ENCODE data around the gene COL24A1.

Gene COL24A1

DNA sequence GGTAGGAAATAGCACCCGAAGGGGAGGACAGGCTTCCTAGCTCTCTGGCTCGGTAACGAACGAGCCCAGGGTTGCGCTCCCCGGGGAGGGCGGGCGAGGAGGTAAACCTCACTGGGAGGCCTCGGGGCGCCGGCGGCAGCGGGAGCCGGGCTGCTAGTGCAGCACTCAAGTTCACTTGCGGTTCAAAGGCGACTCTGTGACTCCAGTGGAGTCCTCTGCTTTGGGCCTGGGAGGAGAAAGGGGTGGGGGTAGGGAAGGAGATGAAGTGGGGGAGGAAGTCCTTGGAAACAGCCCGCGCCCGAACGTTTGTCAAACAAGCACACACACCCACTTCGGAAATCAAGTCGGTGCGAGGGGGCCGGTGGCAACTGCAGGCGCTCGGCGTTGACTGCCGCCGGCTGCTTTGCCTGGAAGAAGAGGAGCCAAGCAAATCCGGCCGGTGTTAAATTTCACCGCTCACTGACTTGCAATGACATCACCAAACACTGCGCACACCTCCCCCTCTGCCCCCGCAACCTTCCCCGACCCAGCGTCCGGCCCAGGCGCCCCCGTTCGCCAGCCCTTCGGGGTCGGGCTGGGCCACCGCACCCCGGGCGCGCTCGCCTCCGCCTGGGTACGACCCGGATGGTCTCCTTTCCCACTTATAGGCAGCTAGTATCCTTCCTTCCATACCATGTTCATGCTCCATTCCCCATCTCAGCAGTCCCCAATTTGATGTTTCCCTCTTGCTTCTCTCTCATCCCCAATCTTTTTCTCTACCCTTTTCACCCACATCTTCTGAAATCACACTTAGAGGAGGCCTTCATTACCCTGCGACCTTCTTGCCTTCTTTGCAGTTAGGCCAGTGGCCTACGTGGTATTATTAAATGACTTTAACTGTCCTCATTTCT lies at the start of gene COL24A1:
TSS of gene COL24A1 (minus strand) at position 207 of the 890 bp plus-strand sequence. CDS start 376 bp downstream, outside the sequence.
- H3K27ac Mint-ChIP-seq = peak within 1 kb of the TSS in 1 of 2 donors; percentile 42
- H3K9me3 Mint-ChIP-seq = no peaks in the 10 kb centered on the region
- H3K27me3 Mint-ChIP-seq = peaks cover 39% of the 10 kb centered on the region
- peaks cover 16% of the 10 kb centered on the region for H3K4me1 Mint-ChIP-seq
- H3K4me3 Mint-ChIP-seq = peak within 1 kb of the TSS; percentile 34 to 60
- DNase-seq (peak in 1 of 2 donors; percentile 1), ATAC-seq (peak; percentile 56)

DNA sequence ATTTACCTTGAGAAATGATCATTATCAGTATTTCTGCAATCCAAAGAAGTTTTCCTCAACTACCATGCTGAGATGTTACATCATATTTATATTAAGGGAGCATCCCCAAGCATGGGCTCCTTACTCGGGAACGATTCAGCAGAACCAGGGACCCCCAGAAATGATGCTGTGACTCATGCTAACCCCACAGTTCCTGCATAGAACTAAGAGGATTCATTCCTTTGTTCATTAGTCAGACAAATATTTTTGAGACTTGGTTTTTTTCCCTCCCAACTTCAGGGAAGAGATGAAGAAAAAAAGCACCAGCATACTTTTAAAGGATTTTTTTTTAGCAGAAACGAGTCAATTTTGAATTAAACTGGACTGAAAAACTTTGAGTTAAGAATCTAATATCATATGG lies 49.2 kb upstream of the COL24A1 start:
- no peaks in the 10 kb centered on the region for H3K4me1 Mint-ChIP-seq
- H3K4me3 Mint-ChIP-seq = no peak overlapping the region
- ATAC-seq (no peak), DNase-seq (no peak)
- H3K27ac Mint-ChIP-seq = no peak overlapping the region
- no peaks in the 10 kb centered on the region for H3K9me3 Mint-ChIP-seq
- no peaks in the 10 kb centered on the region for H3K27me3 Mint-ChIP-seq

DNA sequence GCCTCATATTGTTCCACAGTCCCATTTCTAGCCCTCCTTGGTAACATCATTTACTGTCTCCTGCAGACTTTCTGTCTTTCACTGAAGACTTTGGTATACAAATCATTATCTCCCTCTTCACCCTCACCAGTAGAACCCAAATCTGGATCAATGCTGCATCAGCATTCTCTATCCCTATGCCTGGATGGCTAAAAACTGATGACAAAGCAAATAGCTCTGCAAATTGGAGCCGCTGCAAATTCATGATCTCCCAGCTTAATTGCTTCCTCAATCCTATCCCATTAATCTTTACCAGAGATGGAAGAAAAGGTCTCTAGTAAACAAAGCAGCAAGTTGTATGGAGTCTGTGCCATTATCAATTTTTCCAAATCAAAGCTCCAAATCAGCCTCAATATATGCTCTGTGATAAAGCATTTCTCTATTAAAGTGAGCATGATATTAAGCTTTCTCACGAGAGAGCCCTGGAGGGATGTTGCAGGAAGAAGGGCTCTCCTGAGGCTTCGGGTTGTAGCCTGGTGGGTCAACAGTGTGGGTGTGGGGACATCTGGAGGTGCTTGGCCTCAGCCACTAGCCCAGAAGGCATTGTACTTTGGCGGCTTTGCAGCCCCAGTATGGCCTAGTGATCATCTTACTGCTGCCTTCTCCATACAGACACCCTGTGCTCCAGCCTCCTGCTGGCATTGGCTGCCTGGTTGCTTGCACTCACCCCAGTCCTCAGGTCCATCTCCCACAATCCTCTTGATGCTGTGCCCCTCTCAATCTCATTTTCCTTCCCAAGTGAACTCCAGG lies 46.2 kb upstream of the COL24A1 start:
- no peaks in the 10 kb centered on the region for H3K4me1 Mint-ChIP-seq
- H3K27ac Mint-ChIP-seq = no peak overlapping the region
- DNase-seq (no peak), ATAC-seq (peak; percentile 46)
- no peaks in the 10 kb centered on the region for H3K9me3 Mint-ChIP-seq
- no peak overlapping the region for H3K4me3 Mint-ChIP-seq
- H3K27me3 Mint-ChIP-seq = no peaks in the 10 kb centered on the region

DNA sequence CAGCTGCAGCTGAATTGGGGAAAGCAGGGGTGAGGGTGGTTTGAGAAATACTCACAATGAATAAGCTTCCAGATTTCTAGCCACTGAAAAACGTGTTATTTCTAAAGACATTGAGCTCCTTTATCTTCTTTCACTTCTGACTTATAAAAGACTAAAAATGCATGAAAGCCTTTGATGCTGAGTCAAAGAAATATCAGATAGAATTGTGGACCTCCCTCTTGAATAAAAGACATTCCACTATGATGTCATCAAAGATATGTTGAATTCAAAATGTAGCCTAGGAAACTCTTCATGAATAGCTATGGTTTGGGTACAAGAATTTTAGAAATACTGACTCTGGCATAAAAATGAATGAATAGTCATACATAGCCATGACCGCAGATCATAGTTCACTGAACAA lies 44.7 kb upstream of the COL24A1 start:
- DNase-seq (no peak), ATAC-seq (no peak)
- Mint-ChIP-seq H3K27ac (no peak overlapping the region), H3K4me1 (no peaks in the 10 kb centered on the region), H3K4me3 (no peak overlapping the region), H3K9me3 (no peaks in the 10 kb centered on the region), H3K27me3 (no peaks in the 10 kb centered on the region)

DNA sequence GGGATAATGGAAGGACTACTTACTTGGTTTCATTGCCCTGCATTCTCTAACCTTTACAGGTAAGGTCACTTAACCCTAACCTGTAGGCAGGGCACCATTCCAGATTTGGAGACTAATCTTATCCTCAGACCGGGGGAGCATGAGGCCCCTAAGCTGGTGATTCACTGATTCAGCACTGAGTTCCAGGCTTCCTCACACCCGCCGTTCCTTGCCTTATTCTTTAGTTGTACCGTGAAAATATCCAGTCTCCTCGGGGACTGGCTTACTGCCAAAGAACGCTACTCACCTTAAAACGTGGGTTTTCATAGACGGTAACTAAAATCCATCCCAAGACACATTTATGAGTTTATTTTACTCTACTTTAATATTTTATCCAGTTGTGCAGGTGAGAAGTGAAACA lies 44.3 kb upstream of the COL24A1 start:
- Mint-ChIP-seq H3K27me3 (no peaks in the 10 kb centered on the region), H3K9me3 (no peaks in the 10 kb centered on the region), H3K27ac (no peak overlapping the region), H3K4me3 (no peak overlapping the region), H3K4me1 (no peaks in the 10 kb centered on the region)
- ATAC-seq = no peak
- no peak for DNase-seq

DNA sequence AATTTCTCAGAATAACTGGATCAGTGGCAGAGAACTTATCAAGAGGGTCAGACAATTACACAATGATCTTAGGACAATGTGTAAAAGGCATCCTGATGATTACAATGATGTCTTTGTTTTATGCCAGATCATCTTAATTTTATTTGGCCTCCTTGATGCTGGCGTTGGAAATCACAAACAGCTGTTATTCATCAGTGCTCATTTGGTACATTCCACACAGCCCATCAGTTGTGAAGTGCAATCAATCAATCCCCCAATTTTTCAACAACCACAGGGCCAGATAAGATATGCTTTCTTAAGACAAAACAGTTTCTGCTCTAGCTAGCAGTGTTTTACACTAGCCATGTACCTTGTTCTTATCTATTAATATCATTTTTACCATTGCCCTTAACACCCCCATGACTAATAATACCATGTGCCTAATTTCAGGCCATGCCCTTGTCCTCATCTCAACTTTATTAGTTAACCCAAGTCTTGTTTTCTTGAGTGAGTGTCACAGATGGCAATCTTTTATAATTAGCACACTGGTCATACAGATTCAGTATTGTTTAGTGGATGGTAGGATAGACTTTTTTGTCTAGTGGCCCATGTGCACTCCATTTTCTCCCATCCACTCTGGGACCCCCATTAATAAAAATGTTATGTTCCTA lies 40.8 kb upstream of the COL24A1 start:
- ATAC-seq = no peak
- Mint-ChIP-seq H3K4me1 (no peaks in the 10 kb centered on the region), H3K9me3 (no peaks in the 10 kb centered on the region), H3K27me3 (no peaks in the 10 kb centered on the region), H3K27ac (no peak overlapping the region), H3K4me3 (no peak overlapping the region)
- no peak for DNase-seq

DNA sequence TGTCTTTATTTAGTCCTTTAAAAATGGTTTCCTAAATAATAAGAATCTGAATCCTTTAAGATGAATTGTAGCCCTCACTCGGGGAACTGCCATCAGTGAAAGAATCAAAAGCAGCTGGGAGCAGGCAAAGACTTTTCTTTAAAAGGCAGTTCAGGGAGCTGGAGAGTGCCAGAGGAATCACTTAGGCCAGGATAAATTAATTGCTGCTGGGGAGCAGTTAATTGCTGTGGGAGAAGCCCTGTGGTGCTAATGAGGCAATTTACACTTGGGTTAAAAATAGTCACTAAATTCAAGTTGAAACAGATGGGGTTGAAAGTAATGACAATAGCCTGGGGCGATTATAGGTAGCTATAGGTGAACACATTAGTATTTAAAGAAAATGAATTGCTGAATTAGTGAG lies 38.7 kb upstream of the COL24A1 start:
- H3K4me1 Mint-ChIP-seq = no peaks in the 10 kb centered on the region
- peaks cover 4 to 7% of the 10 kb centered on the region in 2 donors for H3K9me3 Mint-ChIP-seq
- no peak overlapping the region for H3K4me3 Mint-ChIP-seq
- ATAC-seq = no peak
- peaks cover 7% of the 10 kb centered on the region for H3K27me3 Mint-ChIP-seq
- no peak overlapping the region for H3K27ac Mint-ChIP-seq
- DNase-seq = no peak

- peaks cover 7% of the 10 kb centered on the region for H3K27me3 Mint-ChIP-seq
- H3K27ac Mint-ChIP-seq = no peak overlapping the region
- peaks cover 4 to 7% of the 10 kb centered on the region in 2 donors for H3K9me3 Mint-ChIP-seq
- ATAC-seq (no peak), DNase-seq (no peak)
- no peaks in the 10 kb centered on the region for H3K4me1 Mint-ChIP-seq
- H3K4me3 Mint-ChIP-seq = no peak overlapping the region
These were observed 38.0 kb upstream of the COL24A1 start for GRCh38 chr1:86194491-86195034.

DNA sequence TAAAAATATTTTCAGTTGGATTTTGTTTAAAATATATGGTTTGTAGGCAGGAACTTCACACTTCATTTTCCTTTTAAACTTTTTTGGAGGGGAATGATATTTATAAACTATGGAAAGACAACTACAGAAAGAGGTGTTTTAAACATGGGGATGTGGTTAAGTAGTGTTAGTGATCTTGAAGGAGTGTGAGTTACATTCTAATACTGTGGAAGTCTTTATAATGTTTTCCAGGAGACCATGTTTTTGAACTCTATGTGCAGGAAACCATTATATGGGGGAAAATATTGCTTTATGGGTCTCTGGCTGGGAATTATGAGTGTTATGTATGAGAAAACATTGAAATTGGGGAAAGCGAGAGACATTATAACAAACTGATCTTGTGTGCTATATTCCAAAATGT lies 35.8 kb upstream of the COL24A1 start:
- Mint-ChIP-seq H3K9me3 (peaks cover 4 to 7% of the 10 kb centered on the region in 2 donors), H3K4me3 (no peak overlapping the region), H3K27ac (no peak overlapping the region), H3K27me3 (peaks cover 7% of the 10 kb centered on the region), H3K4me1 (no peaks in the 10 kb centered on the region)
- no peak for ATAC-seq
- no peak for DNase-seq

- no peak for ATAC-seq
- H3K27me3 Mint-ChIP-seq = peaks cover 7% of the 10 kb centered on the region
- H3K9me3 Mint-ChIP-seq = peaks cover 4 to 7% of the 10 kb centered on the region in 2 donors
- no peak for DNase-seq
- H3K27ac Mint-ChIP-seq = no peak overlapping the region
- no peak overlapping the region for H3K4me3 Mint-ChIP-seq
- H3K4me1 Mint-ChIP-seq = no peaks in the 10 kb centered on the region
These were observed 35.4 kb upstream of the COL24A1 start for GRCh38 chr1:86191958-86192357.

GRCh38 chr1:86190873-86191272 lies 34.3 kb upstream of the COL24A1 start:
- ATAC-seq (no peak), DNase-seq (no peak)
- Mint-ChIP-seq H3K4me1 (no peaks in the 10 kb centered on the region), H3K27me3 (peaks cover 7% of the 10 kb centered on the region), H3K9me3 (peaks cover 4 to 7% of the 10 kb centered on the region in 2 donors), H3K4me3 (no peak overlapping the region), H3K27ac (no peak overlapping the region)

DNA sequence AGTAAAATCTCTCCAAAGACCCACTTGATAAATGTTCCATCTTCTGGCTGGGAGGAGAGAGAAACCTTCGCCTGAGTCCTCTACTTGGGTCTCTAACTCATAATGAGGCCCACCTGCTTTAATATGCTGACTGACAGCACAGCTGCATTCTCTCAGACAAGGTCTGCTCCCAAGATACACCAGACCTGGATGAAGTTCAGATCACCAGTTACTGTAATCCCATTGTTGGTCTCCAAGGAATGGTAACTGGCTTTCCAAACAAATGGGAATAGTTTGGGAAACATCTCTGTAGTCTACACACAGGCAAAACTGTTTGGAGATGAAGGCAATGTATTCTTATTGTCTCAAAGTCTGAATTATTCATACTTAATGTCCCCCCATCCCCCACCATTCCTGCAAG lies 27.9 kb upstream of the COL24A1 start:
- Mint-ChIP-seq H3K27me3 (no peaks in the 10 kb centered on the region), H3K9me3 (peaks cover 0 to 7% of the 10 kb centered on the region in 2 donors), H3K27ac (peak overlapping the region in 1 of 2 donors; percentile 59), H3K4me1 (no peaks in the 10 kb centered on the region), H3K4me3 (no peak overlapping the region)
- DNase-seq (no peak), ATAC-seq (no peak)

DNA sequence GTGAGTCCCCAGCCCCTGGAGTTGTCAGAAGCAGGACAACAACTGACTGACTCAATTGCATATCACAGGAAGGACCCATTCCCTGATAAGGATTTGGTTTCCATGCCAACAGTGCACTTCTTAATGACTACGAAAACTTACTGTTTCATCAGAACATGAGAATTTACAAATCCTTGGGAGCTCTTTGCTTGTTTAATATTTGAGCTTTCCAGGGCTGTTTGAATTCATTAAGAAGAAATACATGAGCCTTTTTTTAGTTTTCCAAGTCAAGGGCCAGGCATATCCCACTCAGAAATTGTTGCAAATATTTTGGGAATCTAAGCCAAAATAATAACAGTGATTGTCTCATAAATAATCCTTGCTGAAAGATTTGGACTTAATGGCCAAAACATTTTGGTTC lies 27.2 kb upstream of the COL24A1 start:
- no peaks in the 10 kb centered on the region for H3K4me1 Mint-ChIP-seq
- H3K27ac Mint-ChIP-seq = no peak overlapping the region
- no peak overlapping the region for H3K4me3 Mint-ChIP-seq
- no peaks in the 10 kb centered on the region for H3K27me3 Mint-ChIP-seq
- DNase-seq (no peak), ATAC-seq (no peak)
- H3K9me3 Mint-ChIP-seq = peaks cover 0 to 7% of the 10 kb centered on the region in 2 donors

GRCh38 chr1:86176226-86176625 lies 19.7 kb upstream of the COL24A1 start:
- Mint-ChIP-seq H3K27ac (no peak overlapping the region), H3K4me1 (no peaks in the 10 kb centered on the region), H3K4me3 (no peak overlapping the region), H3K9me3 (peaks cover 0 to 7% of the 10 kb centered on the region in 2 donors), H3K27me3 (peaks cover 7% of the 10 kb centered on the region)
- DNase-seq = no peak
- no peak for ATAC-seq

GRCh38 chr1:86175756-86176155 lies 19.2 kb upstream of the COL24A1 start:
- ATAC-seq = no peak
- Mint-ChIP-seq H3K4me1 (no peaks in the 10 kb centered on the region), H3K9me3 (peaks cover 0 to 7% of the 10 kb centered on the region in 2 donors), H3K4me3 (no peak overlapping the region), H3K27ac (no peak overlapping the region), H3K27me3 (peaks cover 7% of the 10 kb centered on the region)
- no peak for DNase-seq

Measured in stimulated activated naive CD8-positive, alpha-beta T cell treated with anti-CD3 and anti-CD28 coated beads, Interleukin-15, amount 100 ng/mL, for 72 hours (primary cell).